B cell (primary cell): ENCODE data around the gene RNF111.

Experiments used
- EZH2 ChIP-seq: IDR thresholded peaks from 2 replicates; pipeline ENCODE4 v1.6.1; 2012; ENCODE audit warnings: borderline replicate concordance, low read depth, mild to moderate bottlenecking, moderate library complexity, low read length; ENCODE audit not compliant: insufficient read depth, poor library complexity, severe bottlenecking
- TF ChIP-seq, protein P1 (sequence below): fragments of 200-600 bp; IDR thresholded peaks from one replicate; pipeline ENCODE4 v1.8.0; 2022; ENCODE audit warnings: antibody characterized with exemption, mild to moderate bottlenecking

- TF ChIP-seq, protein P1, sequence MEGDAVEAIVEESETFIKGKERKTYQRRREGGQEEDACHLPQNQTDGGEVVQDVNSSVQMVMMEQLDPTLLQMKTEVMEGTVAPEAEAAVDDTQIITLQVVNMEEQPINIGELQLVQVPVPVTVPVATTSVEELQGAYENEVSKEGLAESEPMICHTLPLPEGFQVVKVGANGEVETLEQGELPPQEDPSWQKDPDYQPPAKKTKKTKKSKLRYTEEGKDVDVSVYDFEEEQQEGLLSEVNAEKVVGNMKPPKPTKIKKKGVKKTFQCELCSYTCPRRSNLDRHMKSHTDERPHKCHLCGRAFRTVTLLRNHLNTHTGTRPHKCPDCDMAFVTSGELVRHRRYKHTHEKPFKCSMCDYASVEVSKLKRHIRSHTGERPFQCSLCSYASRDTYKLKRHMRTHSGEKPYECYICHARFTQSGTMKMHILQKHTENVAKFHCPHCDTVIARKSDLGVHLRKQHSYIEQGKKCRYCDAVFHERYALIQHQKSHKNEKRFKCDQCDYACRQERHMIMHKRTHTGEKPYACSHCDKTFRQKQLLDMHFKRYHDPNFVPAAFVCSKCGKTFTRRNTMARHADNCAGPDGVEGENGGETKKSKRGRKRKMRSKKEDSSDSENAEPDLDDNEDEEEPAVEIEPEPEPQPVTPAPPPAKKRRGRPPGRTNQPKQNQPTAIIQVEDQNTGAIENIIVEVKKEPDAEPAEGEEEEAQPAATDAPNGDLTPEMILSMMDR, result no peak
- TF ChIP-seq EZH2, result no peak
These were observed 36.0 kb upstream of the RNF111 start for GRCh38 chr15:58951388-58952007.
